Stimulated activated CD4-positive, alpha-beta T cell treated with anti-CD3 and anti-CD28 coated beads, Interleukin-12 subunit alpha, Interleukin-12 subunit beta, amount 100 ng/mL, for 4 hours (primary cell): ENCODE data around the gene OR2L2.
"Not testable (repeated sequence)": the region's sequence is repeated elsewhere in the genome, so short reads cannot be mapped to it uniquely, and the experiment has no call there.

ENCODE experiments used
- DNase-seq: peaks from one replicate; pipeline ENCODE4 v3.0.0-alpha.2; 2020

OR2L2 gene

DNA sequence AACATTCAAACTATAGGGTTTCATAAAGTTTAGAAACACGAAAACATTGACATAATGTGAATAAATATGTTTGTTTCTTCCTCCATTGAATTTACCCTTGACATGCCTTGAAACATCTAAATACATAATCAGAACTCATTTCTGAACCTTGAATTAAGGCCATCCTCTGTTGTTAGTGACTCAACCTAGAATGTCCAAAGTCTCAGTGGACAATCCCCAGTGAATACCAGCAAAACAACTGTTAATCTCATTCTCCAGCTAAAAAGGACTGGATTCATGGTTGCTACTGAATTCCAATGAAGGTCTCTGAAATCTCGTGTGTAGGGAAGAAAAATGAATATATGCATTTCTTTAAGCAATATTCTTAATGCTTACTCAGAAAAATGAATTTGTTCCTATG is at the start of gene OR2L2:
Gene OR2L2 (plus strand): TSS at position 301 of the 400 bp plus-strand sequence. CDS start 8,198 bp downstream, outside the sequence.
- no peak for DNase-seq

DNA sequence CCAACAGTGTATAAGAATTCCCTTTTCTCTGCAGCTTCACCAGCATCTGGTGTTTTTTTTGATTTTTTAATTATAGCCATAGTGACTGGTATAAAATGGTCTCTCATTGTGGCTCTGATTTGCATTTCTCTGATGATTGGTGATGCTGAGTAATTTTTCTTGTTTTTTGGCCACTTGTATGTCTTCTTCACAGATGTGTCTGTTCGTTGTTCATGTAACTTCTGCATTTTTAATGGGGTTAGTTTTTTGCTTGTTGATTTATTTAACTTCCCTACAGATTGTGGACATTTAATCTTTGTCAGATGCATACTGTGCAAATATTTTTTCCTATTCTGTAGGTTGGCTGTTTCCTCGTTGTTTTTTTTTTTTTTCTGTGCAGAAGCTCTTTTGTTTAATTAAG is 36.9 kb upstream of the OR2L2 start:
- DNase-seq = no peak

DNA sequence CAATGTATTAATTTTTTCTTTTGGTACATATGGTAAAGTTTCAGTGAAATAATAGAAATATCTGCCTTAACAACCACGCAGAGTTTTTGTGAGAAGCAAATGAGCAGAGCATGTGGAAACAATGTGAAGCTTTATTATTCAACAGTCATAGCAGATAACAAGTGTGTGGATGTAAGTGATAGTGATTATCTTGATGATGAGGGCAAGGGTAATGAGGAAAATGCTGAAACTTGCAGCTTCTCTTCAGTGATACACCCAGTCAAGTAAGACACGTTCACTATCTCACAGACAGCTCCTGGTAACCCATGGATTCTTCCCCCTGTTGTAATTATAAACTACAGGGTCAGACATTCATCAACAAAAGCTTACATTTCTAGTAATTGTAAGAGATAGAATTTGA is 31.1 kb upstream of the OR2L2 start:
- DNase-seq = no peak

- no peak for DNase-seq
These were observed 29.7 kb upstream of the OR2L2 start for GRCh38 chr1:248000169-248000568.

DNA sequence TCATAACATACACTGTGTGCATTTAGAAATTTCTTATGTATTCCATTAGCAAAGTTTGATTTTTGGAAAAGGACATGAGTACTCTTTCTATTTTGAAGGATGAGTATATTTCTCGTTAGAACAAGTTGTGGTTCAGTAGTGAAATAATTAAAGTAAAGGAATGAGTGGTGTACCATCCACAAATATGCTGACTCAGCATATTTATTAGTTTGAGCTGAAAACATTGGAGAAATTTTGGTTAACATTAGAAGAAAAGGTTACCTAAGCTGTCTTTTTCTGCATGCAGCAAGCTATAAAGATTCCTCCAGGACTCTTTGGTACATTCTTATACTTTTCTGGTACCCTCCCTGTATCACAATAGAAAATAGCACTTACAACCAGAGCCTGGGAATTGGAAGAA is 22.1 kb upstream of the OR2L2 start:
- DNase-seq = no peak

DNA sequence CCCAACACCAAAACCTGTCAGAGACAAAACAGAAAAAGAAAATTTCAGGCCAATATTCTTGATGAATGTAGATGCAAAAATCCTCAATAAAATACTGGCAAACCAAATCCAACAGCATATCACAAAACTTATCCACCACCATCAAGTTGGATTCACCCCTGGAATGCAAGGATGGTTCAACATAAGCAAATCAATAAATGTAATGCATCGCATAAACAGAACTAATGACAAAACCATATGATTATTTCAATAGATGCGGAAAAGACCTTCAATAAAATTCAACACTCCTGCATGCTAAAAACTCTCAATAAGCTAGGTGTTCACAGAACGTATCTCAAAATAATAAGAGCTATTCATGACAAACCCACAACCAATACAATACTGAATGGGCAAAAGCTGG is 20.2 kb upstream of the OR2L2 start:
- DNase-seq = no peak

DNA sequence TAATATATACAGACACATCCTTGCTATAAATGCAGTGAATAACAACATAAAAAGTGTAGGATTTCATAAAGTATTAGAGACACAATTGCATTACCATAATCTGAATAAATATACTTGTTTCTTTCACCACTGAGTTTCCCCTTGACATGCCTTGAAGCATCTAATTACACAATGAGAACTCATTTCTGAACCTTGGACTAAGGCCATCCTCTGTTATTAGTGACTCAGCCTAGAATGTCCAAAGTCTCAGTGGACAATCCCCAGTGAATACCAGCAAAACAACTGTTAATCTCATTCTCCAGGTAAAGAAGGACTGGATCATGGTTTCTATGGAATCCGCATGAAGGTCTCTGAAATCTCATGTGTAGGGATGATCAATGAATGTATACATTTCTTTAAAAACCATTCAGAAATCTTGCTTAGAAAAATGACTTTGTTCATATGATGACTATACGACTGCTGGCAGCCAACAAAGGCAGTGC is 16.6 kb upstream of the OR2L2 start, which contains the start of gene OR2L5:
Gene OR2L5 (plus strand): TSS at position 432 of the 482 bp plus-strand sequence. CDS start 8,288 bp downstream, outside the sequence.
- DNase-seq = no peak

- DNase-seq = no peak
These were observed 14.1 kb upstream of the OR2L2 start for GRCh38 chr1:248015803-248016202.

- no peak for DNase-seq
These were observed 15.3 kb downstream of the OR2L2 start for GRCh38 chr1:248045209-248045608.

DNA sequence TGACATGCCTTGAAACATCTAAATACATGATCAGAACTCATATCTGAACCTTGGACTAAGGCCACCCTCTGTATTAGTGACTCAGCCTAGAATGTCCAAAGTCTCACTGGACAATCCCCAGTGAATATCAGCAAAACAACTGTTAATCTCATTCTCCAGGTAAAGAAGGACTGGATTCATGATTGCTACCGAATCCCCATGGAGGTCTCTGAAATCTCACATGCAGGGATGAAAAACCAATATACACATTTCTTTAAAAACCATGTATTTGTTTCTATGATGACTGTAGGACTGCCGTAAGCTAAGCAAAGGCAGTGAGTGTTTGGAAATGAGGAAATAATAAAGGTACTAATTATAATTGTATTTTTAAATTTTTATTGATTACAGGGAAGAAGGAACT is 16.7 kb downstream of the OR2L2 start, which contains the start of gene OR2L3:
Gene OR2L3 (plus strand): TSS at position 301 of the 400 bp plus-strand sequence. CDS start 13,846 bp downstream, outside the sequence.
- DNase-seq = no peak

GRCh38 chr1:248047008-248047407 is 17.1 kb downstream of the OR2L2 start:
- no peak for DNase-seq

DNA sequence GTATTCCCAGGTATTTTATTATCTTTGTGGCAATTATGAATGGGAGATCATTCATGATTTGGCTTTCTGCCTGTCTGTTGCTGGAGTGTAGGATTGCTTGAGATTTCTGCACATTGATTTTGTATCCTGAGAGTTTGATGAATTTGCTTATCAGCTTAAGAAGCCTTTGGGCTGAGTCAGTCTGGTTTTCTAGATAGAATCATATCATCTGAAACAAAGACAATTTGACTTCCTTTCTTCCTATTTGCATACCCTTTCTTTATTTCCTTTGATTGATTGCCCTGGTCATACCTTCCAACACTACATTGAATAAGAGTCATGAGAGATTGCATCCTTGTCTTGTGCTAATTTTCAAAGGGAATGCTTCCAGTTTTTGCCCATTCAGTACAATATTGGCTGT is 24.8 kb downstream of the OR2L2 start:
- DNase-seq = no peak

DNA sequence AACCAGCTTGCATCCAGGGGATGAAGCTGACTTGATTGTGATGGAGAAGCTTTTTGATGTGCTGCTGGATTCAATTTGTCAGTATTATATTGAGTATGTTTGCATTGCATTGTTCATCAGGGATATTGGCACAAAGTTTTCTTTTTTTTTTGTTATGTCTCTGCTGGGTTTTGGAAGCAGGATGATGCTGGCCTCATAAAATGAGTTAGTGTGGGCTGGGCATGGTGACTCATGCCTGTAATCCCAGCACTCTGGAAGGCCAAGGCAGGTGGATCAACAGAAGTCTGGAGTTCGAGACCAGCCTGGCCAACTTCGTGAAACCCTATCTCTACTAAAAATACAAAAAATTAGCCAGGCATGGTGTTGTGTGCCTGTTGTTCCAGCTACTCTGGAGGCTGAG is 25.4 kb downstream of the OR2L2 start:
- DNase-seq = no peak

DNA sequence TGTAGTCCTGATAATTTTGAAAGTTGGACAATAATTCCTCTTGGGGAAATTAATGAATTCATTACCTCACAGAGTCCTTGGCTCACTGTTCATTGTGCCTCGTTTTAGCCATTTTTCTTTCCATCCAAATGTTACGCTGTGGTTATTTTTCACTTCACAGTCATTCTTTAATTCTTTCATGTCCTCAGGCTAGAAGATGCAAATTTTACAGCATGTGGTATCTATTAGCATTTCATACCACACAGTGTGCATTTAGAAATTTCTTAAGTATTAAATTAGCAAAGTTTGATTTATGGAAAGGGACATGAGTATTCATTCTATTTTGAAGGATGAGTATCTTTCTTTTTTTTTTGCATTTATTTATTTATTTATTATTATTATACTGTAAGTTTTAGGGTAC is 35.2 kb downstream of the OR2L2 start:
- DNase-seq = no peak

DNA sequence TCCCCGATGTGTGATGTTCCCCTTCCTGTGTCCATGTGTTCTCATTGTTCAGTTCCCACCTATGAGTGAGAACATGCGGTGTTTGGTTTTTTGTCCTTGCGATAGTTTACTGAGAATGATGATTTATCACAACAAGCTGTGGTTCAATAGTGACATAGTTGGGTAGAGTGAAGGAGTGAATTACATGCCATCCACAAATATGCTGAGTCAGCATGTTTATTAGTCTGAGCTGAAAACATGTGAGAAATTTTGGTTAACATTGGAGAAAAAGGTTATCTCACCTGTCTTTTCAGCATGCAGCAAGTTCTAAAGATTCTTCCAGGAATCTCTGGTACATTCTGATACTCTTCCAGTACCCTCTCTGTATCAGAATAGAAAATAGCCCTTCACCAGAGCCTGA is 35.7 kb downstream of the OR2L2 start:
- no peak for DNase-seq

- not testable (repeated sequence) for DNase-seq
These were observed 54.0 kb downstream of the OR2L2 start for GRCh38 chr1:248083864-248084263.
